Breast epithelium (tissue), 3 donors: ENCODE data around the gene SPHK2.

Experiments used
- CTCF ChIP-seq, 3 donors: fragments of 450-650 bp; IDR thresholded peaks; one replicate each; pipeline ENCODE4 v1.5.1; 2016 to 2017; ENCODE audit warnings: antibody characterized with exemption in 3 of 3, mild to moderate bottlenecking in 3 of 3, moderate library complexity in 3 of 3
- POLR2A ChIP-seq: fragments of 450-650 bp; IDR thresholded peaks from one replicate; pipeline ENCODE4 v1.6.1; 2016; ENCODE audit warnings: antibody characterized with exemption, mild to moderate bottlenecking, moderate library complexity
- POLR2AphosphoS5 ChIP-seq, 3 donors: sonication (generic); formaldehyde crosslinking; IDR thresholded peaks; one replicate each; pipeline ENCODE4 v1.6.1; 2017; ENCODE audit warnings: antibody characterized with exemption in 3 of 3

DNA sequence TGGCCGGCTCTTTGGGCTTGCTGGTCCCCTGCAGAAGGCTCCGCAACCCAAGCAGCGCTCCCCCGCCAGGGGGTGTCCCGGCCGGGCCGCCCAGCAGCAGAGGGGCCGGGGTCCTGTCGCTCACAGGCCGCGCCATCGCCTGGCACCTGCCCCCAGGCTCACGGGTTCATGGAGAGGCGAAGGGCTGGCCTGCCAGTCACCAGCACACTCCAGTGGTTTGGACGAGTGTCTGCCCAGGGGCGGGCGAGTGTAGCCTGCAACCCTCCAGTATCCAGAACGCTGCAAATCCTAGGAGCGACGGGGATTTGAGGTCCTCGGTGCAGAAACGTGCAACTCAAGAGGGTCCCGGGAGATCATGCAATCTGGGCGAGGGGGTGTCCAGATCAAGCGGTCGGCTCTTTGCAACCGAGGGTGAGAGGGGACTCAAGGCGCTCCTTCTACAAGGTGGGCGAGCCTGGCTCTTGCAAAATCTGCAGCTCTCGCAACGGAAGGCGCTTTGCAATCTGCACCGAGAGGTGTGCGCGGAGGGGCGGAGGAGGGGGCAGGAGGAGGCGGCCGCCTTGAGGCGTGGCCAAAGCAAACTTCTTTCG is 17.6 kb downstream of the SPHK2 start, which contains the start of gene DBP:
- TF ChIP-seq POLR2A (no peak), CTCF (IDR thresholded peaks at IDR 0.05) (peak in 1 of 3 donors; percentile 25), POLR2AphosphoS5 (IDR thresholded peaks at IDR 0.05) (no peak)
